H1 (cell line): ENCODE measurements around the gene DPYSL3. TPM values are rescaled to one million over a fixed set of nuclear protein-coding genes. Genes with fewer than 3 reads are reported as not detected.

Experiments
- CTCF ChIA-PET: fragments of 300-600 bp; sonication (Branson Sonifier 250); formaldehyde crosslinking; loops from one replicate; lab custom pipeline; 2021; ENCODE audit not compliant: partially characterized antibody; lab: Charles Lee
- POLR2A ChIA-PET: fragments of 300-600 bp; sonication (Branson Sonifier 250); formaldehyde crosslinking; loops from one replicate; lab custom pipeline; 2021; ENCODE audit warnings: inconsistent platforms; ENCODE audit not compliant: partially characterized antibody; lab: Charles Lee
- DNase-seq, 2 experiments: peaks; one replicate each; pipeline versions ENCODE4 v3.0.0 to v3.0.0-alpha.2; 2010 to 2022; ENCODE audit warnings: low spot score in 2 of 2, low read depth in 1 of 2, mixed read lengths in 1 of 2
- FAIRE-seq: peaks from 2 replicates; lab custom pipeline; 2011; peaks lifted over from hg19 to GRCh38; lab: Jason Lieb, UNC
- H2AFZ ChIP-seq: 2 replicates; pipeline ENCODE4 v1.8.1; 2012; ENCODE audit warnings: low read length, inconsistent platforms
- H2AK5ac ChIP-seq: 2 replicates; pipeline ENCODE4 v1.6.1; 2013; ENCODE audit warnings: low read depth, low read length
- H2BK120ac ChIP-seq: replicated peaks from 2 replicates; pipeline ENCODE3; 2013; ENCODE audit warnings: low read depth, low read length, inconsistent platforms
- H2BK12ac ChIP-seq: 2 replicates; pipeline ENCODE4 v1.6.1; 2013; ENCODE audit warnings: low read depth, low read length
- H2BK15ac ChIP-seq: 2 replicates; pipeline ENCODE4 v1.6.1; 2013; ENCODE audit warnings: low read length
- H2BK20ac ChIP-seq: 2 replicates; pipeline ENCODE4 v1.6.1; 2013; ENCODE audit warnings: low read length
- H2BK5ac ChIP-seq: 2 replicates; pipeline ENCODE4 v1.6.1; 2013; ENCODE audit warnings: low read depth, low read length
- H3K14ac ChIP-seq: 2 replicates; pipeline ENCODE4 v1.6.1; 2013; ENCODE audit warnings: inconsistent platforms; ENCODE audit not compliant: insufficient read length
- H3K18ac ChIP-seq: 2 replicates; pipeline ENCODE4 v1.6.1; 2013; ENCODE audit warnings: low read length; ENCODE audit errors: extremely low read depth
- H3K23ac ChIP-seq: 2 replicates; pipeline ENCODE4 v1.6.1; 2013; ENCODE audit warnings: inconsistent platforms; ENCODE audit not compliant: insufficient read length
- H3K23me2 ChIP-seq: 2 replicates; pipeline ENCODE4 v1.6.1; 2013; ENCODE audit warnings: low read depth, low read length
- H3K27ac ChIP-seq: 2 replicates; pipeline ENCODE4 v1.6.1; 2011; ENCODE audit warnings: low read depth, low read length, inconsistent platforms
- H3K27me3 ChIP-seq, 4 experiments: replicated peaks in 1 of 4; 1 replicate in 1 of 4; 2 replicates in 3 of 4; pipeline versions ENCODE4 v1.6.1 to v1.8.1; 2011 to 2013; ENCODE audit warnings: low read length in 3 of 4, mild to moderate bottlenecking in 3 of 4, inconsistent platforms in 2 of 4, mixed read lengths in 2 of 4, moderate library complexity in 1 of 4; ENCODE audit not compliant: control insufficient read depth in 3 of 4, insufficient read depth in 3 of 4; ENCODE audit errors: extremely low read depth in 1 of 4
- H3K36me3 ChIP-seq, 4 experiments: 2 replicates each; pipeline versions ENCODE4 v1.6.1 to v1.8.1; 2011 to 2013; ENCODE audit warnings: mild to moderate bottlenecking in 4 of 4, low read length in 3 of 4, moderate library complexity in 2 of 4, control low read depth in 1 of 4, inconsistent platforms in 1 of 4; ENCODE audit not compliant: insufficient read depth in 4 of 4, control insufficient read depth in 2 of 4
- H3K4ac ChIP-seq: replicated peaks from 2 replicates; pipeline ENCODE3; 2013; ENCODE audit warnings: low read length, low read depth, mixed read lengths, inconsistent platforms; ENCODE audit not compliant: insufficient read length
- H3K4me1 ChIP-seq, 4 experiments: replicated peaks in 1 of 4; 1 replicate in 1 of 4; 2 replicates in 3 of 4; pipeline versions ENCODE4 v1.6.1 to v1.8.1; 2011 to 2013; ENCODE audit warnings: low read length in 3 of 4, inconsistent platforms in 2 of 4, mixed read lengths in 1 of 4; ENCODE audit not compliant: insufficient read depth in 4 of 4, control insufficient read depth in 3 of 4
- H3K4me2 ChIP-seq, 2 experiments: 2 replicates each; pipeline versions ENCODE4 v1.6.1 to v1.8.1; 2011 to 2013; ENCODE audit warnings: low read depth in 2 of 2, low read length in 2 of 2, control low read depth in 1 of 2, inconsistent platforms in 1 of 2, mild to moderate bottlenecking in 1 of 2; ENCODE audit not compliant: insufficient read depth in 1 of 2
- H3K4me3 ChIP-seq, 4 experiments: fragments of 200-600, 300-600 bp in 1 of 4; sonication (generic), shearing (Covaris generic), sonication (Bioruptor Twin) in 1 of 4; 2 replicates each; pipeline versions ENCODE4 v1.5.1 to v1.8.1; 2011 to 2016; ENCODE audit warnings: low read length in 4 of 4, low read depth in 3 of 4, control low read depth in 2 of 4, inconsistent platforms in 2 of 4, mild to moderate bottlenecking in 2 of 4, mixed read lengths in 1 of 4, moderate library complexity in 1 of 4; ENCODE audit not compliant: insufficient read depth in 2 of 4; ENCODE audit errors: extremely low read depth in 1 of 4
- H3K56ac ChIP-seq: replicated peaks from 2 replicates; pipeline ENCODE3; 2013; ENCODE audit warnings: low read depth, mild to moderate bottlenecking, mixed read lengths, low read length, inconsistent platforms; ENCODE audit not compliant: insufficient read length
- H3K79me1 ChIP-seq: 2 replicates; pipeline ENCODE4 v1.6.1; 2013; ENCODE audit warnings: low read depth, low read length, control low read depth
- H3K79me2 ChIP-seq, 2 experiments: 2 replicates each; pipeline versions ENCODE4 v1.6.1 to v1.8.1; 2012 to 2013; ENCODE audit warnings: low read length in 2 of 2, mild to moderate bottlenecking in 2 of 2, inconsistent platforms in 1 of 2; ENCODE audit not compliant: insufficient read depth in 2 of 2, control insufficient read depth in 1 of 2
- H3K9ac ChIP-seq, 4 experiments: replicated peaks in 1 of 4; 1 replicate in 1 of 4; 2 replicates in 3 of 4; pipeline versions ENCODE4 v1.6.1 to v1.8.1; 2011 to 2013; ENCODE audit warnings: low read depth in 3 of 4, low read length in 3 of 4, control low read depth in 2 of 4, mild to moderate bottlenecking in 2 of 4, moderate library complexity in 2 of 4, inconsistent platforms in 1 of 4; ENCODE audit errors: extremely low read depth in 1 of 4
- H3K9me3 ChIP-seq, 2 experiments: 2 replicates each; pipeline versions ENCODE4 v1.6.1 to v1.8.1; 2012 to 2013; ENCODE audit warnings: mild to moderate bottlenecking in 2 of 2, moderate library complexity in 2 of 2, control low read depth in 1 of 2, inconsistent platforms in 1 of 2, low read depth in 1 of 2, low read length in 1 of 2, mixed read lengths in 1 of 2; ENCODE audit not compliant: insufficient read depth in 2 of 2
- H4K20me1 ChIP-seq, 2 experiments: replicated peaks in 1 of 2; 2 replicates each; pipeline versions ENCODE3 to v1.8.1; 2011 to 2013; ENCODE audit warnings: inconsistent platforms in 2 of 2, low read length in 2 of 2, mild to moderate bottlenecking in 1 of 2; ENCODE audit not compliant: insufficient read depth in 2 of 2, control insufficient read depth in 1 of 2
- H4K5ac ChIP-seq: 2 replicates; pipeline ENCODE4 v1.6.1; 2013; ENCODE audit warnings: low read length, low read depth, mixed read lengths, inconsistent platforms; ENCODE audit not compliant: insufficient read length
- H4K8ac ChIP-seq: 2 replicates; pipeline ENCODE4 v1.8.0; 2013; ENCODE audit warnings: mild to moderate bottlenecking, moderate library complexity, low read length, inconsistent platforms; ENCODE audit not compliant: insufficient read depth; ENCODE audit errors: extremely low read depth
- H4K91ac ChIP-seq: replicated peaks from 2 replicates; pipeline ENCODE3; 2013; ENCODE audit warnings: low read length, mixed read lengths, inconsistent platforms; ENCODE audit not compliant: insufficient read length
- BACH1 ChIP-seq: IDR thresholded peaks from 2 replicates; pipeline ENCODE4 v1.6.1; 2012; ENCODE audit warnings: low read length, improper control_type of control experiment
- CHD1 ChIP-seq: IDR thresholded peaks from 2 replicates; pipeline ENCODE4 v1.6.1; 2012; ENCODE audit warnings: low read depth, low read length, improper control_type of control experiment
- GTF2F1 ChIP-seq: IDR thresholded peaks from 2 replicates; pipeline ENCODE4 v1.6.1; 2012; ENCODE audit warnings: low read depth, low read length, improper control_type of control experiment, borderline replicate concordance
- JUND ChIP-seq: IDR thresholded peaks from 2 replicates; pipeline ENCODE4 v1.6.1; 2011; ENCODE audit warnings: mild to moderate bottlenecking, improper control_type of control experiment, low read length
- RFX5 ChIP-seq: IDR thresholded peaks from 2 replicates; pipeline ENCODE4 v1.6.1; 2011; ENCODE audit warnings: low read depth, low read length, improper control_type of control experiment, borderline replicate concordance
- TAF1 ChIP-seq: IDR thresholded peaks from 2 replicates; pipeline ENCODE4 v1.6.1; 2011; ENCODE audit warnings: mild to moderate bottlenecking, low read depth, low read length
- TBP ChIP-seq: IDR thresholded peaks from 2 replicates; pipeline ENCODE4 v1.6.1; 2011; ENCODE audit warnings: low read depth, low read length, improper control_type of control experiment
- WGBS, 2 experiments: shearing (Covaris generic) in 1 of 2; methylation state at CpG; one replicate each; pipeline versions ENCODE4 v1.1.6 to v1.1.7; 2013 to 2015; ENCODE audit warnings: low lambda C conversion rate in 2 of 2, mixed read lengths in 2 of 2, inconsistent platforms in 1 of 2, low coverage in 1 of 2, missing lambda C conversion rate in 1 of 2; ENCODE audit not compliant: insufficient replicate concordance in 2 of 2, insufficient coverage in 1 of 2, insufficient read length in 1 of 2; ENCODE audit errors: extremely low coverage in 1 of 2, missing lambda C conversion rate in 1 of 2; 5-methylcytosine and 5-hydroxymethylcytosine counted together
- polyA plus RNA-seq, 7 experiments: library from polyadenylated mRNA; depleted of rRNA in 3 of 7; stranded (reverse) in 5 of 7; unstranded in 2 of 7; fragments of >200 nt in 5 of 7; fragments of 200-250 nt in 2 of 7; gene quantifications; 1 replicate in 5 of 7; 2 replicates in 1 of 7; 4 replicates in 1 of 7; pipeline versions ENCODE4 v1.2.1 to v1.2.3, GENCODE V29; 2011 to 2013; ENCODE audit warnings: missing spikeins in 2 of 7, mixed read lengths in 2 of 7
- total RNA-seq: library from RNA; stranded (reverse); fragmentation: NEBNext Ultra II Directional; extraction: Animal tissue kit (Norgen Biotek cat#: 25700); gene quantifications from 2 replicates; pipeline ENCODE4 v1.2.1, GENCODE V29; 2021
- TF ChIP-seq, protein P1 (sequence below): IDR thresholded peaks from 2 replicates; pipeline ENCODE4 v1.6.1; 2012; ENCODE audit warnings: inconsistent platforms

Gene DPYSL3
- total and polyA plus RNA-seq, 2 of the 8 experiments (the other 6 are each of a cell fraction or from before 2014, with no cell fraction given), result 268 to 387 TPM

GRCh38 chr5:147404706-147405105 is 105.2 kb downstream of the DPYSL3 start:
- TF ChIP-seq CHD1 (no peak), GTF2F1 (no peak), TBP (no peak), TAF1 (no peak), JUND (no peak), RFX5 (no peak), BACH1 (no peak)
- TF ChIP-seq, protein P1, sequence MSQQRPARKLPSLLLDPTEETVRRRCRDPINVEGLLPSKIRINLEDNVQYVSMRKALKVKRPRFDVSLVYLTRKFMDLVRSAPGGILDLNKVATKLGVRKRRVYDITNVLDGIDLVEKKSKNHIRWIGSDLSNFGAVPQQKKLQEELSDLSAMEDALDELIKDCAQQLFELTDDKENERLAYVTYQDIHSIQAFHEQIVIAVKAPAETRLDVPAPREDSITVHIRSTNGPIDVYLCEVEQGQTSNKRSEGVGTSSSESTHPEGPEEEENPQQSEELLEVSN, result no peak
- Histone ChIP-seq H3K79me1 (no peaks in the 10 kb centered on the region; the same call in 1 of the 2 replicates), H4K5ac (no peak overlapping the region), H3K4me2 (no peak overlapping the region), H4K8ac (no peak overlapping the region), H2AK5ac (no peak overlapping the region), H3K79me2 (no peaks in the 10 kb centered on the region; a peak in 1 of 4 replicates), H4K91ac (no peak overlapping the region), H2BK20ac (no peak overlapping the region), H3K18ac (no peak overlapping the region), H3K36me3 (peaks cover 68 to 95% (median 92%) of the 10 kb centered on the region in 4 experiments), H2BK15ac (no peak overlapping the region), H3K9me3 (no peaks in the 10 kb centered on the region), H3K23me2 (no peaks in the 10 kb centered on the region), H2AFZ (no peak overlapping the region), H3K27ac (no peak overlapping the region), H3K14ac (no peak overlapping the region), H2BK5ac (peak overlapping the region; percentile 3; the same call in 1 of the 2 replicates), H3K9ac (no peak overlapping the region), H3K4me3 (no peak overlapping the region), H3K56ac (no peak overlapping the region), H3K4me1 (no peaks in the 10 kb centered on the region), H2BK120ac (no peak overlapping the region), H4K20me1 (peaks cover 2 to 8% of the 10 kb centered on the region in 2 experiments), H2BK12ac (no peak overlapping the region), H3K23ac (no peak overlapping the region), H3K4ac (no peak overlapping the region), H3K27me3 (no peaks in the 10 kb centered on the region)
- WGBS, 2 experiments, result 92% methylated on average over 1 of the region's 1 CpG; no CpG with 5 or more reads in 1 of the 2 experiments
- POLR2A ChIA-PET, result interaction anchor here (1.5 kb wide), 1 partner anchor 11 kb away, joined by 3 read pairs; no protein-coding TSS in a partner anchor
- DNase-seq, result no peak
- CTCF ChIA-PET, result interaction anchor here (0.9 to 3.0 kb wide), 3 partner anchors 12 to 173 kb away, joined by 3 to 29 read pairs (median 8); no protein-coding TSS in a partner anchor
- no peak for FAIRE-seq
